CD4-positive, alpha-beta T cell treated with Interleukin-17A for 4 hours (primary cell): ENCODE data around the gene SIK1.
"Not testable (repeated sequence)": the region's sequence is repeated elsewhere in the genome, so short reads cannot be mapped to it uniquely, and the experiment has no call there.

Experiments used
- DNase-seq: peaks from one replicate; pipeline ENCODE4 v3.0.0-alpha.2; 2020; ENCODE audit warnings: mixed read lengths

The SIK1 gene

DNA sequence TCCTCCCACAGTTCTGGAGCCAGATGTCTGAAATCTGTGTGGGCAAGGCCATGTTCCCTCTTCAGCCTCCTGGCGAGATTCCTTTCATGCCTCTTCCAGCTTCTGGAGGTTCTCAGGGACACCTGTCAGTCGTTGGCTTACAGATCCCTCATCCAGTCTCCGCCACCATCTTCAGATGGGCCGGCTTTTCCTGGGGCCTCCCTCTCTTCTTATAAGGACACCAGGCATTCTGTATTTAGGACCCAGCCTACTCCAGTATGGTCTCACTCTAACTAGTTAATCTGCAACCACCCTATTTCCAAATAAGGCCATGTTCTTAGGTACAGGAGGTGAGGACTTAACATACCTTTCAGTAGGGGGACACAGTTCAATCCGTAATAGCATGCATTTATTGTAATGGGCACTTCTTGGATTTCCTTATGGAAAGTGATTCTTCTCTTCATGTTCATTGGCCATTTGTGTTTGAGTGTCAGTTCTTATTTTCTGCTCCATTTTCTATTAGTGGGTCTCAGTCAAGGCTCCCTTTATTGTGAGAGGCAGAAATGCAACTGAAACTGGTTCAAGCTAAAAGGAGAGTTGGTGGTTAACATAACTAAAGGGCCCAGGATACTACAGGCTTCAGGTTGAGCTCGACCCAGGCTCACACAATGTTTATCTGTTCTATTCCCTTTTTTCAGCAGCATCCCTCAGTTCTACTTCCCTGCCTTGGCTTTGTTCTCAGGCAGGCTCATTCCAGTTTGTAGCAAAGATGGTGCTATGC is 12.6 kb upstream of the SIK1 start:
- DNase-seq: not testable (repeated sequence)

DNA sequence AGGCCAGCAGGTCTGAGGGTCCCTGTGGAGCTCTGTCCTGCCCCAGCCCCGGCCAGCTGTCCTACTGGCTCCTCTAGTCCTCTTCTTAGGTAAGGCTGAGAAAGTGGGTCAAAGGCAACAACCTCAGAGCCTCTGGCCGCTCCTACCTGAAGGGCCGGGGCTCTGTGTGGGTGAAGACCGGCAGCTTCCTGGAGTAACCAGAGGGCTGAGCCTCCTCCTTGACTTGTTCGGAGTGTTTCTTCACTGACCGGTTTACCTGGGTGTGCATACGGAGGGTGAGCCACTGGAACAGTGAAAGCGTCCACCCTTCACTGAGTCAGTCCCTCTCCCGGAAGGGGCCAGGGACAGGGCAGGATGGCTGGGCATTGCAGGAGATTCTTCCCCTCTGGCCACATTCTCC is 9.3 kb upstream of the SIK1 start:
- DNase-seq: not testable (repeated sequence)

DNA sequence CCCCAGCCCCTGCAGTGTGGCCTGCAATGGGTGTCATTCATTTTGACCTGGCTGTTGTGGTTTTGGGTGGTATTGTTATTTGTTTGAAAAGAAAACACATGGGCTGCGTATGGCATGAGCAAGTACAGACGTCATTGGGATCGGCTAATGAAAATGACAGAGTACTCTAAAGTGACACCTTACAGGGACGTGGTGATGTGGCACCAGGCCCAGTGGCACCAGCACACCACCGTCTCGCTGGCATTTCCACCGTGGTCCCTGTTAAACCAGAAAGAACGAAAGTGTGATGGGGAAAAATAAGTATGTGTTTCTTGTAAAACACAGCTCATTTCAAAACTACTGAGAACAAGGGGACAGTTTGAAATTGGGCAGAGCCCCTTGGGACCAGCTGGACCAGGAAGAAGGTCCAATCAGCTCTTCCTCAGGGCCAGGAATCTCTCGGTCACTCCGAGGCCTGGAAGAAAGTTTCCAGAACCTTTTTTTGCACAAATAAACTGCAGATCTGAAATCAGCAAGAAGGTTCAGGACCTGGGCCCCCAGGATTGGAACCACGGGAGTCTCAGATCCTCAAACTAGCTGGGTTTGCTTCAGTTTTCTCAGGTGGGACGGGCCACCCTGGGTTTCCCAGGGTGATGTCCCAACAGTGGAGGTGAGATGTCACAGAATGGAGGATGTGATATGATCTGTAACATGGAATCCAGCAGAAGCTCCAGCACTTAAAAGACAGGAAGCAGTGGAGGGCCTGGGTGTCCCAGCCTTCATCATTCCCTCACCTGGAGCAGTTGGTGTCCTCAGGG is 6.6 kb upstream of the SIK1 start:
- not testable (repeated sequence) for DNase-seq

DNA sequence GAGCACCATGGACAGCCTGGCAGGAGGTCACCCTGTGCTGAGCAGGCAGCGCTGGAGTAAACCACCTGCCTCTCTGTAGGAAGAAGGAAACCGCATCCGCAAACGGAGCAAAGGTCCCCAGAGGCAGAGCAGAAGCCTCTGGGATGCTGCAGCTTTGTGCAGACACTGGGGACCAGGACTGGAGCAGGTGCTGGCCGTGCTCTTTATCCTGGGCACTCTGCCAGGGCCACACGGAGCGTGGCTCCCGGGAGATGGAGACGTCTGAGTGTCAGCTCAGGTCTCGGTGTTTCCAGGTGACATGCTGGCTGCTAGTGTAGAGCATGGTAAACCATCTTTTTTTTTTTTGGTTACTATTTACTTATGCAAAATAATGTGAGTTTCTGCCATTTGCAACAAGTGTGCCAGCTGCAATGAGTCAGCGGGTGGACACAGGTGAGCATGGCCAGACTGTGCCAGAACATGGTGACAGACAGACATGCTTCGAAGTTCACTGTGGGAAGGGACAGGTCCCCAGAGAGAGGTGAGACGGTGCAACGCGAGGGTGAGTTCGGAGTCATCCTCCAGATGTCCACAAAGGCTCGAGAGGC is 4.0 kb upstream of the SIK1 start:
- not testable (repeated sequence) for DNase-seq

DNA sequence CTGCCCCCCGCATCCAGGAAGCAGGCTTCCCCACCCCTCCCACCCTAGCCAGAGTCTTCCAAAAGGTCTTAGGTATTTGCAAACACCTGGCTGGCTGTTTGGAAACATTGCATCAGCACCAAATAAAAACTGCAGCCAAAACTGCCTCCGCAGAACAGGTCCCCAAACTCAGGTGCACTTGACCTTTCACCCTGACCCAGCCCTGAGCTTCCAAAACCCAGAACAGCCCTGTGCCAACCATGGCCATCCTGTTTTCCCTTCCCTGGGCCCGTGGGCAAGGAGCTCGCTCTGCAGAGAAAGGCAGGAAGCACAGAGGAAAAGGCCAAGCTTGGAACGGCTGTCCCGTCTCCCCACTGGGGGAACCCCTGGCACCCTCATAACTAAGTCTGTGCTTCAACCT is 2.0 kb upstream of the SIK1 start:
- DNase-seq: not testable (repeated sequence)

DNA sequence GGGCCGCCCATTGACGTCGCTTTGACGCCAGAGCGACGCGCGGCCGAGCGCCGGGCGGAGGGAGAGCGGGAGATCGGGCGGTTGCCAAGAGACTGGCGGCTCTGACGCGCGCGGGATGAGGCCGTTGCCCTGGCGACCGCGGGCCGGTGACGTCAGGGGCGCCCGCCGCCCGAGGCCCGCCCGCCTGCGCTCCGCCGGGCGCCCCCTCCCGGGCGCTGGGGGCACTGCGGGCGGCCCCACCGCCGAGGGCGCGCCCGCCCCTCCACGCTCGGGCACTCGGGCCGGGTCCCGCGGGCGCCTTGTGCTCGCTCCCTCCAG is 270 bp upstream of the SIK1 start:
- not testable (repeated sequence) for DNase-seq

DNA sequence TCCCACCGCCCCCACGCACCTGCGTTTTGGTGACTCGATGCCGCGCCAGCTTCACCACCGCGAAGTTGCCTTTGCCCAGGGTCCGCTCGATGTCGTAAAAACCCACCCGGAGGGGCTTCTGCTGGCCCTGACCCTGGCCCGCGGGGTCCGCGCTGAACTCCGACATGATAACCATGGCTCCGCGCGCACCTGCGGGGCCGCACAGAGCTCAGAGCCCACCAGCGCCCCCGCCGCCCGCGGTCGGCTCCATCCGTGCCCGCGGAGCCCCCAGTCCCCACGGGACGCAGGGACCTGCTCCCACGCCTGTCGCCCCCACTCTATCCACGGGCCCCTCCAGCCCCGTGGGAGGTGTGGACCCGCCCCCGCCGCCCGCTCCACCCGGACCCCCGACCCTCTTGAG is 927 bp downstream of the SIK1 start:
- not testable (repeated sequence) for DNase-seq

DNA sequence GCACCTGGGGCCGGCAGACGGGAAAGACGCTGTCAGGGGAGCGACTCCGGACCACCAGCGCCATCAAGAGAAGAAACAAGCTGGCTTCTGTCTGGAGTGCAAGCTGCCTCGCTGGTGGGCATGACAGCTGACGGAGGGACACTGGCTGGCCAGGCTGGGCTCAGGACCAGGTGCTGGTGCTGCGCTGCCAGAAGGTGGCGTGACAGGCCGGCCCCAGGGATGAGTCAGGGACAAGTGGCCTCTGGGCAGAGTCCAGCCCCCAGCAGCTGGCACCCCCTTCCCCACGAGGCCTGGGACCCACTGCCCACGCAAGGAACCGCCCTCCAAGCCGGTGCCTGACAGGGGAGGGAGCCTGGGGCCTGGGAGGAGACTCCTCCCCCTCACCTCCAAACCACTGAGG is 7.5 kb downstream of the SIK1 start:
- DNase-seq: not testable (repeated sequence)

DNA sequence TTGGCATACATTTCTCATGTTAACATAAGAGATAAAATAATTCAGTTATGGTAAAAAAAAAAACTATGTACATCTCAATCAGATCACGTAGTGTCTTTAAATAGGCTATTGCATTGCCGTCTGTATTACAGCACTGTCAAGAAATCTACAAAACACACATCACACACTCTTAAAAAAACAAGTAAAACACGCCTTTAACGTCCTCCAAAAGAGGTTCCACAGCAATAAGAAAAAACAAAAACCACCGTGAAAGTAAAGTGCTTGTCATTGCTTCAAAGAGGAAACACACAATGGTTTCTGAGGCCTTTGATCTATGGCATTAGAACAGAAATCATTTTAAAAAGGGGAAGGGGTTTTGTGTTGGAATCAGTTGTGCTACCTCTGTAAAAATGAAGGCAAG is 12.4 kb downstream of the SIK1 start:
- DNase-seq: not testable (repeated sequence)

DNA sequence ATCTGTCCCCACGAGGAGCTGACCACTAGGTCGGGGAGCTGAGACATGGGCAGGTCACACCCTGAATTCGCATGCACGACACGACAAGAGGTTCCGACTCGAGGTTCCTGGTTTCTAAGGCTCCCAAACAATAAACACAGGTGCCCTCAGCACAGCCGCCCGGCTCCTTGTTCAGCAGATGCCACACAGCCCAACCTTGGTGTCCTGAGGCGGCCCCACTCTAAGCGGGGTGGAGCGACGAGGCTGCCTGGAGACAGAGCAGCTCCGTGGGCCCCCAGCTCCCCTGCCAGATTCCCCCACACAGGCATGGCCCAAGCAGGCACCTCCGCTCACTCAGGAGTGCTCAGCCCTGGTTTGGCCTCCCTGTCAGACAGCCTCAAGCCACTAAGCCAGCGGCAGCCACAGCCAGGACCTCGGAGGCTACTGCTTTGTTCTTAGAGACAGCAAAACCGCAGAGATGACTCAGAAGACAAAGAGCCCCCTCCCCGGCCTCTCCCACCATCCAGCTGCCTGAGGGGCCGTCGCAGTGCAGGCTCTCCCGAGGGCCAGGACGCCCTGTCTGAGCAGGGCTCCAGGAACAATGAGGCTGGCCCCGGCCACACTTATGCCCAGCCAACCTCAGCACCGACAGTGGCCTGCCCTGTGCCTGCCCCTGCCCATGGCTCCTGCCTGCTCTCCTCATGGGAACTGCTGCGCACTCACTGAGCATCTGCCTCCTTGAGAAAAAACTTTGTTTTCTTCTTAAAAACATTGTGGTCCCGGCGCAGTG is 14.7 kb downstream of the SIK1 start:
- not testable (repeated sequence) for DNase-seq

DNA sequence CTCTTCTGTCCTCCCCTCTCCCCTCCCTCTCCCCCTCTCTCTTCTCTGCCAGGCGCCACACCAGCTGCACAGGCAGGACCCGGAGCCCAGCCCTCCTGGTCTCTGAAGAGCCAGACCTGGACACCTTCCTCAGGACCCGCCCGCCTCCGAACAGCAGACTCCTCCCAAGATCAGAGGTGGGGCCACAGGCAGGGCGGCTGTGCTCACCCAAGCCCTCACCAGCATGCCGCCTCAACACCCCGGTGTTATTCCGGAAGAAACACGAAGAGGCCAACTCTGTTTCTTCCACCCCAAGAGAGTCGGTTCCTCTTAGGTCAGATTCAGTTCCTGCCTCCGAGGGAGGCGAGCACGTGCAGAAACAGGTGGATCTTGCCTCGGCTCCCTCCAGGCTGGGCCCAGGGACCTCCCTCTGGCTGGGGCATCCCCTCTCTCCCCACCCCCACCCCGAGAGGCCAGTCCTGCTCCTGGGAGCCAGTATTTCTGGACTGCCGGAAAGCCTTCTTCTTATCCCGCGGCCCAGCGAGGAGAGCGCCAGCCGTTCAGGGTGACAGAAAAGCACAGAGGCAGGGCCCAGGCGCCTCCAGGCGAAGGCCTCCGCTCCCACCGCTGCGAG is 16.4 kb downstream of the SIK1 start:
- not testable (repeated sequence) for DNase-seq

DNA sequence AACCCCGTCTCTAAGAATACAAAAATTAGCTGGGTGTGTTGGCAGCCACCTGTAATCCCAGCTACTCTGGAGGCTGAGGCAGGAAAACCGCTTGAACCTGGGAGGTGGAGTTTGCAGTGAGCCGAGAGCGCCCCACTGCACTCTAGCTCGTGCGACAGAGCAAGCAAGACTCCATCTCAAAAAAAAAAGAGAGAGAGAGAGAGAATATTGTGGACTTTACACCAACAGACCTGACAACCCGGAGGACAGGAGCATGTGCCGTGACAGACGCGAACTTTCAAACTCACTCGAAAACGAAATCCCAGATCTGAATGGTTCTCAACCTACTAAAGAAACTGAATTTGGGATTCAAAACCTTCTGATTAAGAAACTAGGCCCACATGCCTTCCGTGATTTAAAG is 19.8 kb downstream of the SIK1 start:
- DNase-seq: not testable (repeated sequence)

DNA sequence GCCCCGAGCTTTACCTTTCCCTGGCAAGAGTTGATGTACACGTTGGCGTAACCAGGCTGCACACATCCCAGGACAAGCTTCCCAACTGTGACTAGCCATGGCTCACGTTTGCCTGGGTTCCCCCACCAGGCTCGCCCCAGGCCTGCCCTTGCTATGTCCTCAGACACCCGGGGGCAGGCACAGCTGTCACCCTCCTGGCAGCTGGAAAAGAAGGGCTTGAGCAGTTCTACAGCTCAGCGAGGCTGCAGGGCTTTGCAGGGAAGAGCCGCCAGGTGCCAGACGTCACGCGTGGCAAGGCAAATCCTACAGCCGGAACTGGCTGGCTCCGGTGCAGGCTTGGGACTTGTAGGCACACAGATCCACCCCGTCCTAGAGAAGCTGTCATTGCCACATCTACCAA is 22.5 kb downstream of the SIK1 start:
- not testable (repeated sequence) for DNase-seq

DNA sequence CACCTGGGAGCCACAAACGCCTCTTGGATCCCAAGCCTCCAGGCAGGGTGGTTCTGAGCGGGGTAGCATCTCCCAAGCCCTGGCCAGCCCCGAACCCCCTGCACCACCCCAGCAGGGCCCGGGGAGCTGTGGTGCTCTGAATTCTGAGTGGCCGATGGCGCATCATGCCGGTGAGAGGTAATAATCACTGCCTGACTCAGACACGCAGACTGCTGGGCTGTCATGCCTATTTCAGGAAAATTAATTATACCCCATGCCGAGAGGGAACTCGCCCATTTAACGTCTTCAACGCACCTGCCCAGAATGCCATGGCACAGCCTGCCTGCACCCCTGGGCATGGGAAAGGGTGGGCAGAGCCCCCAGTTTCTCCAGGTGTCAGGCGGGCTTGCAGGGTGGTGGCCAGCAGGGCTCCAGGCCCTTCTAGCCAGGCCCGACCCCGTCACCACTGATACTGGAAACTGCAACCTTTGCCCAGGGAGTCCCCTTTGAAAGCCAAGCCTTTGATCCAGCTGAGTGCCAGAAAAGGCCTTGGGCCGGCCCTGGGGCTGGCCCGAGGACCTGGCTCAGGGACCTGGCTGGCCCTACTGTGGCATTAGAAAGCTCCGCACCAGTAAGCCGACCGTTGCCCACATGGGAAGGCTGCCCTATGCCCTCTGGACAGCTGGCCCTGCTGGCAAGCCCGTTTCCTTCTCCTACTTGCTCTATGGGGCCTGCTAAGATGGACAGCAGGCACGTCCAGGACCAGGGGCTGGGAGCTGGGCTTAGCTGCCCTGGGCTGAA is 23.1 kb downstream of the SIK1 start:
- DNase-seq: not testable (repeated sequence)

DNA sequence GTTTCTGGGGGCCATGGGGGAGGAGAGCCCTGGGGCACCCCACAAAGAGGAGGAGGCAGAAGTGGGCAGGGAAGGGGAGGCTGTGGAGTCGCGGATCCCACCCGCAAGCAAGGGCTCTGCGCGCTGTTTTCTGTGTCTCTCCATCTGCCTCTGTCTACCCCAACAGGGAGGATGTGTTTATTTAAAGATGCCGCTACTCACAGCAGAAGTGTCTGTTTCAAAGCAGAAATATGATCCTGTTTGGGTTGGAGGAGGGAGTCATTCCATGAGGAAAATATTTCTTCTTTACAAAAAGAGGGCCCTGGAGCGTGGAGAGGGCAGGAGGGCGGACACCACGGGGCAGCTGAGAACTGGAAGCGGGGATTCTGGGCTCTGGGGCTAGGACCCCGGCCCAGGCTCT is 25.8 kb downstream of the SIK1 start:
- DNase-seq: not testable (repeated sequence)

DNA sequence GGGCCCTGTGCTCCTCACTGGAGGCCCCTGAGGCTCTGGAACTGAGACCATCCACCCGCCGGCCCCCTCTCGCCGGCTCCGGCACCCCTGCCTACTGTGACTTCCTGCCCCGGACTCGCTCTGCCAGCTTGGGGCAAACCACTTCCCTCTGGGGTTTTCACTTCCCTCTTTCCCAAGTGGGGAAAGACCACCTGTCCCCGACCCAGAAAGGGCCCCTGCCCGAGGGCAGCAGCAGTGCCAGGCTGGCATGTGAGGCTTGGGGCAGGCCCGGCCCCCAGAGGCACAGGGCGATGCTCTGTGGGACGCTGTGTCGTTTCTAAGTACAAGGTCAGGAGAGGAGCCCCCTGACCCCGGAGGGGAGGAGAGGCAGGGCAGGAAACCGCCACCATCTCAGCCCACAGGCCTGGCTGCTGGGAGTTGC is 27.3 kb downstream of the SIK1 start:
- DNase-seq: not testable (repeated sequence)

DNA sequence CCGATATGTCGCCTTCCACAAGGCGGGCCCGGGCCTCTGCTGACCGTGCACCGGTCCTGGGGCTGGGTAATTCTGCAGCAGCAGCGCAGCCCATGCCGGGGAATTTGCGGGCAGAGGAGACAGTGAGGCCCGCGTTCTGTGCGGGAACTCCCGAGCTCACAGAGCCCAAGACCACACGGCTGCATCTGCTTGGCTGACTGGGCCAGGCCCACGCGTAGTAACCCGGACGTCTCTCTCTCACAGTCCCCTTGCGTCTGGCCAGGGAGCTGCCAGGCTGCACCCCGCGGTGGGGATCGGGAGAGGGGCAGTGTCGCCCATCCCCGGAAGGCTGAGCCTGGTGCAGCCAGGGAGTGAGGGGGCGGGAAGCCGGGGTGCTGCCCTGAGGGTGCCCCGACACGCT is 27.8 kb downstream of the SIK1 start:
- not testable (repeated sequence) for DNase-seq

DNA sequence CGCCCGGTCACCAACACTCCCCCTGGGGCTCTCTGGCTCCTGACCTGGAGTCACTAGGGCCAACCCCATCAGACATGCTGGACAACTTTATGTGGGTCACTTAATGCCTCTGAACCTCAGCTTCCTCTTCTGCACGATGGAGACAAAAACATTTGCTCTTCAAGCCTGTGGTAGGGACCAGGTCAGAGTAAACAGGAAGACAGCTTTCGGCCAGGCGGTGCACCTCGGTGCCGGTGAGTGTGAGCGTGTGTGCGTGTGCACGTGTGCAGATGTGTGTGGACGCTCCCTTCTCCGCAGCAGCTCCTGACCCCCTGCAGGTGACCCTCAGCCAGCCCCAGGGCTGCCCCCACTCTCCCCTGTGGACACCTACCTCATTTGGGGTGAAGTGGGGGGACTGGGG is 28.4 kb downstream of the SIK1 start:
- not testable (repeated sequence) for DNase-seq

DNA sequence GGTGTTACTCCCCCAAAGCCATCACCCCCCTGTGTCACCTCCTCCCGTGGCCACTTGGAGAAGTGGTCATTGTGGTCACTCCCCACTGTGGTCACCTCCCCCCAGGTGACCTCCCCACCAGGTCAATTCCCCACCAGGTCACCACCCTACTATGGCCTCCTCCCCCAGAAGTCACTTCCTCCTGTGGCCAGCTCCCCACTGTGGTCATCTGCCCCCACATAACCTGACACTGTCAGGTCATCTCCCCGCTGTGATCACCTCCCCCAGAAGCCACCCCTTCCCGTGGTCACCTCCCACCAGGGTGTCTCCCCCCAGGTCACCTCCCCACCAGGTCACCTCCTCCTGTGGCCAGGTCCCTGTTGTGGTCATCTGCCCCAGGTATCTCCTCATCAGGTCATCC is 28.9 kb downstream of the SIK1 start:
- DNase-seq: not testable (repeated sequence)

DNA sequence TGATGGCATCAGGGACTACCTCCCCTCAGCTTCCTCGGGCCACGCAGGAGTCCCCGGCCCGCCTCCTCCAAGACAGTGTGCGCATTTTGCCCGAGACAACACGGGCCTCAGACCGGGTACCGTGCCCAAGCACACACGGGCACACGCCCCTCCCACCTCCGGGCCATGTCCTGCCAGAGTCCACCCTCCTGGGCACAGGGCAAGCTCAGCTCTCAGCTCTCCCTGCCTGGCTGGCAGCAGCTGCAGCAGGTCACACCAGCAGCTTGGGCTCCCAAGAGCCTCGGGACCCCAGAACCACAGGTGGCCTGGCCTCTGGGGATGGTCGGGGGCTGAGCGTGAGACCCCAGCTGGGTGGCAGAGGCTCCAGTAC is 29.5 kb downstream of the SIK1 start:
- not testable (repeated sequence) for DNase-seq

DNA sequence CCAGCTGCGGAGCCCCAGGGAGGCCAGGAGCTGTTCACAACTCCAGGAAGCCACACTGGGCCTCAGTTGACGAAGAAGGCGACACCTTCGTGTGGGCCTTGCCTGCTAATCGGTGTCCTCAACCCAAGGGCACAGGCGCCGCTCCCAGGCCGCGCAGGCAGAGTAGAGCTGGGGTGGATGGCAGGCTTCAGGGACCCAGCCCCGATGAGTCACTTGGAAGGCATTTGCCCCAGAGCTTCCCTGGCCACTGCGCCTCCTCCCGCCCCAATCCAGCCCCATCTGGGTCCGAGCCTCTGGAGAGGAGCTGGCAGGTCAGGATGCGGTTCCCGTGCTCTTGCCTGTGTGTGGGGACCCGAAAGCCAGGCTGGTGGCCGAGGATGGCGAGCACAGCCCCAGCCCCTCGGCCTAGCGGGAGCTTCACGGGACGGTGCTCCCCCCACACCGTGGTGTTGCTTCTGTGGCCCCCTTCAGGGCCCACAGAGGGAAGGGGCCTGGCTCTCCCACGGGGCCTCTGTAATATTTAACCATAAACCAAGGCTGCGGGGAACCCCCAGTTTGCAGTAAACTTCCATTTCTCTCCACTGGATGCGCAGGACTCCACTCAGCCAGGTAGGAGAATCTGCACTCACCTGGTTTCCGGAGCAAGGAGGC is 30.0 kb downstream of the SIK1 start:
- DNase-seq: not testable (repeated sequence)
